ACHN (cell line): ENCODE measurements around the gene CAPN14.
"Not testable (repeated sequence)": the region's sequence is repeated elsewhere in the genome, so short reads cannot be mapped to it uniquely, and the experiment has no call there.

Source experiments
- DNase-seq: peaks from one replicate; pipeline ENCODE4 v3.0.0-alpha.2; 2015
- in situ Hi-C: cut with HindIII; loops from 2 replicates; pipeline ENCODE4 v1.10.0; 2017; ENCODE audit warnings: low sequenced_read_pairs, low pct_ligation_motif_present, low pct_unique_long_range_greater_than_20kb

The CAPN14 gene

GRCh38 chr2:31205186-31205585 lies 12.1 kb downstream of the CAPN14 start:
- in situ Hi-C loops: no loop called here
- no peak for DNase-seq

- in situ Hi-C loops: no loop called here
- no peak for DNase-seq
Measured at GRCh38 chr2:31204783-31205182, 12.5 kb downstream of the CAPN14 start.

GRCh38 chr2:31203916-31204315 lies 13.4 kb downstream of the CAPN14 start:
- DNase-seq: no peak
- in situ Hi-C loops: no loop called here

- DNase-seq: no peak
- in situ Hi-C loops: no loop called here
Measured at GRCh38 chr2:31202833-31203232, 14.5 kb downstream of the CAPN14 start.

- DNase-seq: no peak
- in situ Hi-C loops: no loop called here
Measured at GRCh38 chr2:31202041-31202440, 15.3 kb downstream of the CAPN14 start.

GRCh38 chr2:31200972-31201371 lies 16.3 kb downstream of the CAPN14 start:
- no peak for DNase-seq
- in situ Hi-C loops: no loop called here

GRCh38 chr2:31199206-31199605 lies 18.1 kb downstream of the CAPN14 start:
- DNase-seq: no peak
- in situ Hi-C loops: no loop called here

GRCh38 chr2:31197669-31198068 lies 19.6 kb downstream of the CAPN14 start:
- DNase-seq: no peak
- in situ Hi-C loops: no loop called here

GRCh38 chr2:31197166-31197565 lies 20.1 kb downstream of the CAPN14 start:
- in situ Hi-C loops: no loop called here
- DNase-seq: no peak

GRCh38 chr2:31196622-31197021 lies 20.7 kb downstream of the CAPN14 start:
- in situ Hi-C loops: no loop called here

GRCh38 chr2:31193806-31194205 lies 23.5 kb downstream of the CAPN14 start:
- in situ Hi-C loops: no loop called here
- DNase-seq: no peak

More at GRCh38 chr2:31196622-31197021, 20.7 kb downstream of the CAPN14 start:
- no peak for DNase-seq

GRCh38 chr2:31192851-31193392 lies 24.4 kb downstream of the CAPN14 start:
- in situ Hi-C loops: no loop called here
- DNase-seq: no peak

GRCh38 chr2:31192396-31192795 lies 24.9 kb downstream of the CAPN14 start:
- DNase-seq: no peak
- in situ Hi-C loops: no loop called here

GRCh38 chr2:31191931-31192330 lies 25.4 kb downstream of the CAPN14 start:
- in situ Hi-C loops: no loop called here

GRCh38 chr2:31190188-31190587 lies 27.1 kb downstream of the CAPN14 start:
- in situ Hi-C loops: no loop called here
- DNase-seq: no peak

More at GRCh38 chr2:31191931-31192330, 25.4 kb downstream of the CAPN14 start:
- DNase-seq: no peak

- in situ Hi-C loops: no loop called here
- no peak for DNase-seq
Measured at GRCh38 chr2:31189141-31189540, 28.2 kb downstream of the CAPN14 start.

- DNase-seq: no peak
- in situ Hi-C loops: no loop called here
Measured at GRCh38 chr2:31188131-31188530, 29.2 kb downstream of the CAPN14 start.

- in situ Hi-C loops: no loop called here
- no peak for DNase-seq
Measured at GRCh38 chr2:31187166-31187565, 30.1 kb downstream of the CAPN14 start.

GRCh38 chr2:31183973-31184372 lies 33.3 kb downstream of the CAPN14 start:
- in situ Hi-C loops, DNase-seq: not testable (repeated sequence)

- in situ Hi-C loops: no loop called here
Measured at GRCh38 chr2:31176742-31177141, 40.6 kb downstream of the CAPN14 start.

GRCh38 chr2:31171142-31171541 lies 46.2 kb downstream of the CAPN14 start:
- in situ Hi-C loops: loop anchor here (25.0 kb wide), 1 partner anchor 166 kb away; no protein-coding TSS in a partner anchor
- DNase-seq: no peak

More at GRCh38 chr2:31176742-31177141, 40.6 kb downstream of the CAPN14 start:
- no peak for DNase-seq
